Glutamatergic neuron (in vitro differentiated cells): ENCODE results near the gene PSME3IP1. TPM values are rescaled to one million over a fixed set of nuclear protein-coding genes. Genes with fewer than 3 reads are reported as not detected.

Experiments
- DNase-seq: peaks from one replicate; pipeline ENCODE4 v3.0.0; 2022
- H3K27ac Mint-ChIP-seq: one replicate; pipeline ENCODE4 v1.8.0; 2020; ENCODE audit warnings: mild to moderate bottlenecking, mixed read lengths, inconsistent platforms; ENCODE audit not compliant: unreplicated experiment
- H3K27me3 Mint-ChIP-seq: one replicate; pipeline ENCODE4 v1.8.0; 2020; ENCODE audit warnings: mild to moderate bottlenecking, moderate library complexity, mixed read lengths, inconsistent platforms; ENCODE audit not compliant: unreplicated experiment
- H3K36me3 Mint-ChIP-seq: one replicate; pipeline ENCODE4 v1.8.0; 2020; ENCODE audit warnings: mild to moderate bottlenecking, mixed read lengths, inconsistent platforms; ENCODE audit not compliant: unreplicated experiment
- H3K4me1 Mint-ChIP-seq: one replicate; pipeline ENCODE4 v1.8.0; 2020; ENCODE audit warnings: mild to moderate bottlenecking, low read depth, mixed read lengths, inconsistent platforms; ENCODE audit not compliant: unreplicated experiment
- H3K4me3 Mint-ChIP-seq: one replicate; pipeline ENCODE4 v1.8.0; 2020; ENCODE audit warnings: mild to moderate bottlenecking, mixed read lengths, inconsistent platforms; ENCODE audit not compliant: unreplicated experiment
- H3K9me3 Mint-ChIP-seq: one replicate; pipeline ENCODE4 v1.8.0; 2020; ENCODE audit warnings: mild to moderate bottlenecking, moderate library complexity, mixed read lengths, inconsistent platforms; ENCODE audit not compliant: unreplicated experiment
- CTCF ChIP-seq: fragments of 200-600 bp; sonication (generic); IDR thresholded peaks from one replicate; pipeline ENCODE4 v1.5.0; 2021; ENCODE audit not compliant: partially characterized antibody, unreplicated experiment
- long read RNA-seq: library from polyadenylated mRNA; unstranded; transcript quantifications from one replicate; pipeline ENCODE4 v2.0.0, GENCODE V29; 2020; ENCODE audit not compliant: unreplicated experiment
- total RNA-seq: library from RNA; stranded (reverse); fragmentation: NEBNext Ultra II Directional; extraction: Animal tissue kit (Norgen Biotek cat#: 25700); gene quantifications from one replicate; pipeline ENCODE4 v1.2.1, GENCODE V29; 2021; ENCODE audit not compliant: unreplicated experiment

Gene PSME3IP1
- total RNA-seq = 124 TPM
- long read RNA-seq, transcript FAM192A-218 (7 exons, 1,086 nt) = minor isoform, 7 of 48 reads
- long read RNA-seq, transcript FAM192A-201 (7 exons, 2,848 nt) = major isoform, 26 of 48 reads
- long read RNA-seq, partial matches to known transcripts = 2 of 48 reads
- long read RNA-seq, other reads (novel, unspliced or antisense) = 13 of 48 reads

DNA sequence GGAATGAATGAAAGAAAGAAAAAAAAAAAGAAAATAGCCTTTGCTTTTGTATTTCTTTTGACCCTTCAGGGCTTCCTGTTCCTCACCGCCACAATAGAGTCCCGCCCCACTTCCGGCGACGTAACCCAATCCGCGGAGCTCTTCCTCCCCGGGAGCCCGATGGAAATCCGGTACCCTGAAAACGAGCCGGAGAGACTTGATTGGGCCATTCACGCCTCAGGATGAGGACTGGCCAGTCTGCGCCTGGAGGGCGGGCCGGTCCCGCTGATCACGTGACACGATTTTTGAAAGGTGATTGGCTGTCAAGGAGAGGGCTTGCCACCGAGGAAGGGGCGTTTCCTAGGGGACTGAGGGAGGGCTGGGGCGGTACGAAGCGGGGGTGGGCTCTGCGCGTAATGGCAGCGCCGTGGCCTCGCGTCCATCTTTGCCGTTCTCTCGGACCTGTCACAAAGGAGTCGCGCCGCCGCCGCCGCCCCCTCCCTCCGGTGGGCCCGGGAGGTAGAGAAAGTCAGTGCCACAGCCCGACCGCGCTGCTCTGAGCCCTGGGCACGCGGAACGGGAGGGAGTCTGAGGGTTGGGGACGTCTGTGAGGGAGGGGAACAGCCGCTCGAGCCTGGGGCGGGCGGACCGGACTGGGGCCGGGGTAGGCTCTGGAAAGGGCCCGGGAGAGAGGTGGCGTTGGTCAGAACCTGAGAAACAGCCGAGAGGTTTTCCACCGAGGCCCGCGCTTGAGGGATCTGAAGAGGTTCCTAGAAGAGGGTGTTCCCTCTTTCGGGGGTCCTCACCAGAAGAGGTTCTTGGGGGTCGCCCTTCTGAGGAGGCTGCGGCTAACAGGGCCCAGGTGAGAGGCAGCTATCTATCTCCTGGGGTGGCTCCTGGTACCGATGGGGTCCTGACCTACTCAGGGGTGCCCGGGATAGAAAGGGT is at the start of gene PSME3IP1, which contains the start of gene RSPRY1:
TSS of gene PSME3IP1 (minus strand) at position 95 of the 927 bp plus-strand sequence. CDS start 12,185 bp downstream, outside the sequence.
TSS of gene RSPRY1 (plus strand) at position 385 of the 927 bp plus-strand sequence. CDS start 18,330 bp downstream, outside the sequence.
- Mint-ChIP-seq H3K4me3 (peak within 1 kb of the TSS; percentile 100), H3K36me3 (no peaks in the 10 kb centered on the region), H3K9me3 (peaks cover 15% of the 10 kb centered on the region), H3K27me3 (peaks cover 13% of the 10 kb centered on the region), H3K4me1 (peaks cover 21% of the 10 kb centered on the region), H3K27ac (peak within 1 kb of the TSS; percentile 99)
- no peak for TF ChIP-seq CTCF
- peak; percentile 97 for DNase-seq

GRCh38 chr16:57235128-57236021 is 49.5 kb upstream of the PSME3IP1 start:
- peaks cover 7% of the 10 kb centered on the region for H3K4me1 Mint-ChIP-seq
- H3K36me3 Mint-ChIP-seq = peaks cover 5% of the 10 kb centered on the region
- H3K27me3 Mint-ChIP-seq = peaks cover 3% of the 10 kb centered on the region
- H3K9me3 Mint-ChIP-seq = no peaks in the 10 kb centered on the region
- no peak overlapping the region for H3K4me3 Mint-ChIP-seq
- no peak for DNase-seq
- TF ChIP-seq CTCF = no peak
- H3K27ac Mint-ChIP-seq = no peak overlapping the region

- H3K27ac Mint-ChIP-seq = no peak overlapping the region
- no peak for DNase-seq
- no peak overlapping the region for H3K4me3 Mint-ChIP-seq
- H3K4me1 Mint-ChIP-seq = peaks cover 7% of the 10 kb centered on the region
- no peaks in the 10 kb centered on the region for H3K9me3 Mint-ChIP-seq
- peaks cover 3% of the 10 kb centered on the region for H3K27me3 Mint-ChIP-seq
- peaks cover 5% of the 10 kb centered on the region for H3K36me3 Mint-ChIP-seq
- no peak for TF ChIP-seq CTCF
These were observed 48.9 kb upstream of the PSME3IP1 start for GRCh38 chr16:57234707-57235092.

GRCh38 chr16:57233944-57234706 is 48.3 kb upstream of the PSME3IP1 start:
- Mint-ChIP-seq H3K4me1 (peaks cover 7% of the 10 kb centered on the region), H3K27me3 (peaks cover 3% of the 10 kb centered on the region), H3K27ac (no peak overlapping the region), H3K9me3 (no peaks in the 10 kb centered on the region), H3K36me3 (peaks cover 5% of the 10 kb centered on the region), H3K4me3 (no peak overlapping the region)
- TF ChIP-seq CTCF = no peak
- no peak for DNase-seq
